IPS-20b (cell line): Measurements from ENCODE around the gene PCGF1.
A peak's percentile ranks its signal among the peaks of the same experiment; 100 is the strongest.

Experiments
- H3K27ac ChIP-seq: one replicate; pipeline ENCODE4 v1.5.1; 2013; ENCODE audit warnings: low read length
- H3K27me3 ChIP-seq: 2 replicates; pipeline ENCODE4 v1.6.1; 2013; ENCODE audit warnings: mild to moderate bottlenecking, low read length, inconsistent platforms; ENCODE audit not compliant: insufficient read depth
- H3K36me3 ChIP-seq: 2 replicates; pipeline ENCODE4 v1.6.1; 2013; ENCODE audit warnings: low read depth, mild to moderate bottlenecking, inconsistent platforms, low read length, moderate library complexity; ENCODE audit not compliant: insufficient read depth
- H3K4me1 ChIP-seq: 2 replicates; pipeline ENCODE4 v1.6.1; 2013; ENCODE audit warnings: mild to moderate bottlenecking, control low read depth, inconsistent platforms, low read length, moderate library complexity; ENCODE audit not compliant: insufficient read depth
- H3K4me3 ChIP-seq: 2 replicates; pipeline ENCODE4 v1.5.1; 2013; ENCODE audit warnings: mild to moderate bottlenecking, low read length, inconsistent platforms
- H3K9ac ChIP-seq: 2 replicates; pipeline ENCODE4 v1.6.1; 2013; ENCODE audit warnings: low read depth, mild to moderate bottlenecking, inconsistent platforms, low read length, moderate library complexity
- H3K9me3 ChIP-seq: 2 replicates; pipeline ENCODE4 v1.6.1; 2013; ENCODE audit warnings: mild to moderate bottlenecking, low read depth, low read length, inconsistent platforms; ENCODE audit not compliant: insufficient read depth

The PCGF1 gene

GRCh38 chr2:74457549-74458131 lies 49.9 kb downstream of the PCGF1 start:
- no peaks in the 10 kb centered on the region for H3K27me3 ChIP-seq
- peak overlapping the region; percentile 97 for H3K27ac ChIP-seq
- peak overlapping the region; percentile 97 for H3K9ac ChIP-seq
- peak overlapping the region; percentile 95 for H3K4me3 ChIP-seq
- peaks cover 10% of the 10 kb centered on the region for H3K4me1 ChIP-seq
- H3K36me3 ChIP-seq = peaks cover 10% of the 10 kb centered on the region
- no peaks in the 10 kb centered on the region for H3K9me3 ChIP-seq

- Histone ChIP-seq H3K4me3 (peak overlapping the region; percentile 95), H3K9ac (peak overlapping the region; percentile 97), H3K27me3 (no peaks in the 10 kb centered on the region), H3K9me3 (no peaks in the 10 kb centered on the region), H3K36me3 (peaks cover 5% of the 10 kb centered on the region; the same call in 1 of the 2 replicates), H3K4me1 (peaks cover 10% of the 10 kb centered on the region), H3K27ac (peak overlapping the region; percentile 18)
These were observed 50.4 kb downstream of the PCGF1 start for GRCh38 chr2:74457129-74457548.
